ENCODE measurements around the gene OBSCN. TPM values are rescaled to one million over a fixed set of nuclear protein-coding genes. Genes with fewer than 3 reads are reported as not detected.
A peak's percentile ranks its signal among the peaks of the same experiment; 100 is the strongest.

The OBSCN gene
- total RNA-seq, 1 donor from 2014 or later, result 15.2 TPM

DNA sequence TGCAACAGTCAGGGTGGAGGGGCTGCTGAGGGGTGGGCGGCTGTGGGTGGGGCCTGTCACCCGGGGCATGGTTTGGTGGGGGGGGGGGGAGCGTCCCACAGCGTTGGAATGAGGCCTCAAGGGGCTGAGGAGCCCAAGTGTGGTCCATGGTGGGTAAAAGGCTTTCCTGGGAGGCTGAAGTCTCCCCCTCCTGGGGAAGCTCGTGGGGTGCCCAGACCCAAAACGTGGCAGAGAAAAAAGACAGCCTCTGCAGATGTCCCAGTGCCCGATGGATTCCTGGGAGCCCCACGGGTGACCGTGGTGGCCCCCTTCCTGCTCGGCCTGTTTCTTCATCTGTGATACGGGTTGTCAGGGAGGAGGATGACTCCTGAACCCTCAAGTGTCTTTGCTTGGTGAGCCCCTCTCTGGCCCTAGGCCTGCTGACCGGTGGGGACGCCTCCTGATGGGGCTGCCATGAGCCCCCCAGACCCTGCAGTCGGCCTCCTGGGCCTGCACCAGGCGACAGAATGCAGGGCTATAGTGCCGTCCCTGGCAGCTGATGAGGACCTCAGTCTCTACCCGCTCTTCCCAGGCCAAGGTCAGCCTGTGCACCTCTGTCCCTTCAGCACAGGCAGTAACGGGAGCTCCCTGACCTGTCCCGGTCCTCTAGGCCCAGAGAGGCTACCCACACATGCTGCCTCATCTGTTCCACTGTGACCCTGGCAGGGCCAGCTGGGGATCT is 1.1 kb downstream of the OBSCN start:
- Mint-ChIP-seq H3K9me3 (ENCODE audit: unreplicated experiment) (no peaks in the 10 kb centered on the region), H3K4me3 (ENCODE audit: unreplicated experiment) (no peak overlapping the region), H3K27me3 (ENCODE audit: unreplicated experiment) (peaks cover 7% of the 10 kb centered on the region), H3K27ac (ENCODE audit: unreplicated experiment) (no peak overlapping the region), H3K36me3 (ENCODE audit: unreplicated experiment) (no peaks in the 10 kb centered on the region), H3K4me1 (ENCODE audit: unreplicated experiment) (peaks cover 4% of the 10 kb centered on the region)
- TF ChIP-seq, protein P1, sequence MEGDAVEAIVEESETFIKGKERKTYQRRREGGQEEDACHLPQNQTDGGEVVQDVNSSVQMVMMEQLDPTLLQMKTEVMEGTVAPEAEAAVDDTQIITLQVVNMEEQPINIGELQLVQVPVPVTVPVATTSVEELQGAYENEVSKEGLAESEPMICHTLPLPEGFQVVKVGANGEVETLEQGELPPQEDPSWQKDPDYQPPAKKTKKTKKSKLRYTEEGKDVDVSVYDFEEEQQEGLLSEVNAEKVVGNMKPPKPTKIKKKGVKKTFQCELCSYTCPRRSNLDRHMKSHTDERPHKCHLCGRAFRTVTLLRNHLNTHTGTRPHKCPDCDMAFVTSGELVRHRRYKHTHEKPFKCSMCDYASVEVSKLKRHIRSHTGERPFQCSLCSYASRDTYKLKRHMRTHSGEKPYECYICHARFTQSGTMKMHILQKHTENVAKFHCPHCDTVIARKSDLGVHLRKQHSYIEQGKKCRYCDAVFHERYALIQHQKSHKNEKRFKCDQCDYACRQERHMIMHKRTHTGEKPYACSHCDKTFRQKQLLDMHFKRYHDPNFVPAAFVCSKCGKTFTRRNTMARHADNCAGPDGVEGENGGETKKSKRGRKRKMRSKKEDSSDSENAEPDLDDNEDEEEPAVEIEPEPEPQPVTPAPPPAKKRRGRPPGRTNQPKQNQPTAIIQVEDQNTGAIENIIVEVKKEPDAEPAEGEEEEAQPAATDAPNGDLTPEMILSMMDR (IDR thresholded peaks at IDR 0.05), result no peak
- no peak for DNase-seq (ENCODE audit: extremely low spot score, unreplicated experiment)

DNA sequence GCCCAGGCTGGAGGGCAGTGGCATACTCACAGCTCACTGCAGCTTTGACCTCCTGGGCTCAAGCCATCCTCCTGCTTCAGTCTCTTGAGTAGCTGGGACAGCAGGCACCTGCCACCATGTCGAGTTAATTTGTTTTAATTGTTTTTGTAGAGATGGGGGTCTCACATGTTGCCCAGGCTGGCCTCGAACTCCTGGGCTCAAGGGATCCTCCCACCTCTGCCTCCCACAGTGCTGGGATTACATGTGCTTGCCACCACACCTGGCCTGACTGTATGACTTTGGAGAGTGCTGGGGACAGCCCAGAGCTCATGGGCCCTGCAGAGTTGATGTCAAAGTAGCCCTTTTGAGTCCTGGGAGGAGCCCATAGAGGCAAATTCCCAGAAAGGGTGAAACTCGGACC is 1.8 kb downstream of the OBSCN start:
- no peaks in the 10 kb centered on the region for H3K36me3 Mint-ChIP-seq (ENCODE audit: unreplicated experiment)
- H3K4me1 Mint-ChIP-seq (ENCODE audit: unreplicated experiment), result peaks cover 4% of the 10 kb centered on the region
- TF ChIP-seq, protein P1 (IDR thresholded peaks at IDR 0.05), result no peak
- no peaks in the 10 kb centered on the region for H3K9me3 Mint-ChIP-seq (ENCODE audit: unreplicated experiment)
- H3K27me3 Mint-ChIP-seq (ENCODE audit: unreplicated experiment), result peaks cover 7% of the 10 kb centered on the region
- H3K4me3 Mint-ChIP-seq (ENCODE audit: unreplicated experiment), result no peak overlapping the region
- H3K27ac Mint-ChIP-seq (ENCODE audit: unreplicated experiment), result no peak overlapping the region
- no peak for DNase-seq (ENCODE audit: extremely low spot score, unreplicated experiment)

DNA sequence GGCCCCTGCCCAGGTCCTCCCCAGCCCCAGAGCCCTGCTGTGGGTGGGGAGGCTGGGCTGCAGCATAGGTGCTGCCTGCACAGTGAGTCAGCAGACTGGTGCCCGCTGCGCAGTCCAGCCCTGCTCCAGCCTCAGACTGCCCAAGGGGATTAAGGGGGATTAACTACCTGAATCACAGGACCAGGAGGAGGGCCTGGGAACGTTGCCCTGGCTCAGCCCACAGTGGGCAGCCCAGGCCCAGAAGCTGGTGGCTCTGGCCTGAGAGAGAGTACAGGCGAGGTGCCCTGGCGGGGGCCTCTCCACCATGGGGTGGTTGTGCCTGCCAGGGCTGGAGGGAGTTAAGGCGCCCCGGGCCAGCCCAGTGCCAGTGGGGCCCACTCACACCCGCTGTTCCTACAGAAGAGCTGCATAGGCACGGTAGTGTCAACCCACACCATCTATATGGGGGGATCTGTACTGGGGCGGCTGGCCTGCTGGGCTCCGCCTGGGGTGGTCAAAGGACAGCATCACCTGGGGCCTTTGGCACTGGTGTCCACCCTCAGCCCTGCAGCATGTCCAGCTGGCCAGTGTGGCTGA is 2.3 kb downstream of the OBSCN start:
- peak; percentile 81 for DNase-seq (ENCODE audit: extremely low spot score, unreplicated experiment)
- Mint-ChIP-seq H3K36me3 (ENCODE audit: unreplicated experiment) (no peaks in the 10 kb centered on the region), H3K4me1 (ENCODE audit: unreplicated experiment) (peaks cover 4% of the 10 kb centered on the region), H3K27me3 (ENCODE audit: unreplicated experiment) (peaks cover 5% of the 10 kb centered on the region), H3K27ac (ENCODE audit: unreplicated experiment) (no peak overlapping the region), H3K4me3 (ENCODE audit: unreplicated experiment) (no peak overlapping the region), H3K9me3 (ENCODE audit: unreplicated experiment) (no peaks in the 10 kb centered on the region)
- TF ChIP-seq, protein P1 (IDR thresholded peaks at IDR 0.05), result no peak

- Mint-ChIP-seq H3K27me3 (ENCODE audit: unreplicated experiment) (peaks cover 1% of the 10 kb centered on the region), H3K27ac (ENCODE audit: unreplicated experiment) (no peak overlapping the region), H3K36me3 (ENCODE audit: unreplicated experiment) (no peaks in the 10 kb centered on the region), H3K4me3 (ENCODE audit: unreplicated experiment) (peak overlapping the region; percentile 44), H3K4me1 (ENCODE audit: unreplicated experiment) (peaks cover 4% of the 10 kb centered on the region), H3K9me3 (ENCODE audit: unreplicated experiment) (no peaks in the 10 kb centered on the region)
- TF ChIP-seq, protein P1 (IDR thresholded peaks at IDR 0.05), result no peak
- DNase-seq (ENCODE audit: extremely low spot score, unreplicated experiment), result peak; percentile 83
These were observed 3.1 kb downstream of the OBSCN start for GRCh38 chr1:228210712-228211530.
